Lung (tissue), 12 donors: Measurements from ENCODE around the gene AGMO. TPM values are rescaled to one million over a fixed set of nuclear protein-coding genes. Genes with fewer than 3 reads are reported as not detected.
"Not testable (repeated sequence)": the region's sequence is repeated elsewhere in the genome, so short reads cannot be mapped to it uniquely, and the experiment has no call there.

Source experiments
- ATAC-seq: fragments of 200-7000 bp; cut with Tn5 transposase; one replicate; pipeline ENCODE4 v1.9.1; 2020; ENCODE audit warnings: moderate number of reproducible peaks; ENCODE audit not compliant: insufficient read depth, low FRiP score
- DNase-seq, 3 donors: peaks; one replicate each; pipeline ENCODE4 v3.0.0-alpha.2; 2013 to 2017
- H3K27ac ChIP-seq, 2 donors: one replicate each; pipeline ENCODE4 v1.5.1; 2013; ENCODE audit warnings: mild to moderate bottlenecking in 2 of 2, moderate library complexity in 2 of 2, control low read depth in 1 of 2, inconsistent platforms in 1 of 2, low read depth in 1 of 2, low read length in 1 of 2
- H3K27me3 ChIP-seq, 3 donors: one replicate each; pipeline ENCODE4 v1.5.1; 2013; ENCODE audit warnings: low read length in 2 of 3; ENCODE audit not compliant: control insufficient read depth in 3 of 3, insufficient read depth in 3 of 3
- H3K36me3 ChIP-seq, 4 donors: one replicate each; pipeline ENCODE4 v1.5.1; 2013; ENCODE audit warnings: low read length in 4 of 4, mild to moderate bottlenecking in 1 of 4, moderate library complexity in 1 of 4; ENCODE audit not compliant: control insufficient read depth in 4 of 4, insufficient read depth in 4 of 4
- H3K4me1 ChIP-seq, 5 donors: one replicate each; pipeline ENCODE4 v1.5.1; 2013; ENCODE audit warnings: low read length in 5 of 5, mild to moderate bottlenecking in 2 of 5, moderate library complexity in 1 of 5; ENCODE audit not compliant: control insufficient read depth in 5 of 5, insufficient read depth in 5 of 5
- H3K4me3 ChIP-seq: one replicate; pipeline ENCODE4 v1.5.1; 2013; ENCODE audit warnings: mild to moderate bottlenecking, control low read depth, moderate library complexity
- H3K9ac ChIP-seq, 2 donors: one replicate each; pipeline ENCODE4 v1.5.1; 2013; ENCODE audit warnings: low read length in 2 of 2, control low read depth in 1 of 2; ENCODE audit not compliant: insufficient read depth in 1 of 2
- H3K9me3 ChIP-seq, 4 donors: one replicate each; pipeline ENCODE4 v1.5.1; 2013; ENCODE audit warnings: low read length in 3 of 4, mild to moderate bottlenecking in 1 of 4, moderate library complexity in 1 of 4; ENCODE audit not compliant: control insufficient read depth in 4 of 4, insufficient read depth in 3 of 4
- CTCF ChIP-seq: IDR thresholded peaks from 2 replicates; pipeline ENCODE4 v1.5.1; 2012; ENCODE audit warnings: mild to moderate bottlenecking; ENCODE audit errors: control extremely low read depth, extremely low read depth
- WGBS, 2 donors: extraction: QIAGEN DNeasy Blood & Tissue Kit; methylation state at CpG; one replicate each; pipeline ENCODE4 v1.1.7; 2013; 5-methylcytosine and 5-hydroxymethylcytosine counted together
- polyA plus RNA-seq, 2 donors: library from polyadenylated mRNA; stranded (reverse); fragments of 200-250 nt; gene quantifications; one replicate each; pipeline ENCODE4 v1.2.1, GENCODE V29; 2013
- total RNA-seq, 2 donors: library from RNA; depleted of rRNA in 1 of 2; stranded (reverse); fragments of >200 nt in 1 of 2; gene quantifications; one replicate each; pipeline ENCODE4 v1.2.1, GENCODE V29; 2014 to 2021
- donor health status: control.
- donor health status: control.
- donor health status: Bipolar disorder and iron deficiency.
- donor health status: healthy.
- donor health status: DM: yes; HTN: yes; CAD: no.

Gene AGMO
- total and polyA plus RNA-seq, 4 donors: 0.03 to 0.74 (median 0.11) TPM

GRCh38 chr7:15527648-15528047, 34.2 kb downstream of the AGMO start:
- Histone ChIP-seq H3K9ac (no peak overlapping the region), H3K4me1 (no peaks in the 10 kb centered on the region), H3K4me3 (no peak overlapping the region), H3K36me3 (no peaks in the 10 kb centered on the region), H3K27ac (no peak overlapping the region), H3K9me3 (no peaks in the 10 kb centered on the region), H3K27me3 (no peaks in the 10 kb centered on the region)
- ATAC-seq (no peak), DNase-seq (no peak)
- no peak for TF ChIP-seq CTCF

GRCh38 chr7:15525652-15526263, 36.1 kb downstream of the AGMO start:
- Histone ChIP-seq H3K4me3 (no peak overlapping the region), H3K27me3 (no peaks in the 10 kb centered on the region), H3K27ac (no peak overlapping the region), H3K9me3 (peaks cover 0 to 2% (median 0%) of the 10 kb centered on the region in 4 donors), H3K9ac (no peak overlapping the region), H3K4me1 (no peaks in the 10 kb centered on the region), H3K36me3 (no peaks in the 10 kb centered on the region)
- ATAC-seq (no peak), DNase-seq (no peak)
- 95 to 96% methylated on average over 21 of the region's 21 CpGs for WGBS, 2 donors
- TF ChIP-seq CTCF: no peak

GRCh38 chr7:15524077-15524476, 37.7 kb downstream of the AGMO start:
- TF ChIP-seq CTCF: no peak
- DNase-seq: no peak
- no peak for ATAC-seq
- no peaks in the 10 kb centered on the region for H3K36me3 ChIP-seq
- H3K4me1 ChIP-seq: no peaks in the 10 kb centered on the region
- H3K9me3 ChIP-seq: peaks cover 0 to 2% (median 0%) of the 10 kb centered on the region in 4 donors
- no peak overlapping the region for H3K4me3 ChIP-seq
- H3K27me3 ChIP-seq: no peaks in the 10 kb centered on the region
- 87 to 90% methylated on average over 1 of the region's 1 CpG for WGBS, 2 donors
- H3K27ac ChIP-seq: no peak overlapping the region
- H3K9ac ChIP-seq: no peak overlapping the region

- DNase-seq, ATAC-seq, H3K27ac ChIP-seq, H3K27me3 ChIP-seq, H3K4me3 ChIP-seq, H3K9ac ChIP-seq, H3K9me3 ChIP-seq, H3K36me3 ChIP-seq: not testable (repeated sequence)
- peaks cover 0 to 11% (median 0%) of the 10 kb centered on the region in 5 donors for H3K4me1 ChIP-seq
- 85 to 88% methylated on average over 7 of the region's 7 CpGs for WGBS, 2 donors
Measured at GRCh38 chr7:15517865-15518264, 44.0 kb downstream of the AGMO start.
